ENCODE data around the gene PID1. TPM values are rescaled to one million over a fixed set of nuclear protein-coding genes. Genes with fewer than 3 reads are reported as not detected.

PID1 gene
- total RNA-seq, 8 experiments from 2014 or later = 0.28 to 26.2 (median 9.8) TPM

DNA sequence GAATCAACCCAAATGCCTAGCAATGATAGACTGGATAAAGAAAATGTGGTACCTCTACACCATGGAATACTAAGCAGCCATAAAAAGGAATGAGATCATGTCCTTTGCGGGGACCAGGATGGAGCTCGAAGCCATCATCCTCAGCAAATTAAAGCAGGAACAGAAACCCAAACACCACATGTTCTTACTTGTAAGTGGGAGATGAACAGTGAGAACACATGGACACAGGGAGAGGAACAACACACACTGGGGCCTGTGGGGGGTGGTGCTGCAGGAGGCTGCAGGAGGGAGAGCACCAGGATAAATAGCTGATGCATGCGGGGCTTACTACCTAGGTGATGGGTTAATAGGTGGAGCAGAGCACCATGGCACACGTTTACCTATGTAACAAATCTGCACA lies 8.4 kb upstream of the PID1 start:
- Histone ChIP-seq H3K27ac (no peak overlapping the region), H3K4me1 (replicated peaks in 1 of 2) (peaks cover 4 to 13% of the 10 kb centered on the region in 2 donors), H3K4me3 (no peak overlapping the region)
- 63 to 100% (median 84%) methylated on average over 1 to 4 of the region's 4 CpGs; no CpG with 5 or more reads in 4 of the 10 experiments for WGBS, 10 experiments
- in situ Hi-C loops (cut with MboI; ENCODE audit: low pct_unique_long_range_greater_than_20kb in 2 of 9, low sequenced_read_pairs in 9 of 9, unreplicated experiment in 9 of 9) = loop anchor here in 2 of 9 experiments (10.0 to 25.0 kb wide), 2 partner anchors 145 to 592 kb away; no protein-coding TSS in a partner anchor
- ATAC-seq (replicated peaks in 6 of 8) = no peak

GRCh38 chr2:229275506-229275905 lies 4.4 kb upstream of the PID1 start:
- Histone ChIP-seq H3K4me1 (replicated peaks in 1 of 2) (peaks cover 6 to 20% of the 10 kb centered on the region in 2 donors), H3K27ac (no peak overlapping the region), H3K4me3 (no peak overlapping the region)
- in situ Hi-C loops (cut with MboI; ENCODE audit: low pct_unique_long_range_greater_than_20kb in 2 of 9, low sequenced_read_pairs in 9 of 9, unreplicated experiment in 9 of 9) = loop anchor here in 2 of 9 experiments (10.0 to 25.0 kb wide), 2 partner anchors 141 to 588 kb away; no protein-coding TSS in a partner anchor
- ATAC-seq (replicated peaks in 6 of 8) = no peak

GRCh38 chr2:229273723-229274338 lies 2.7 kb upstream of the PID1 start:
- ATAC-seq (replicated peaks in 6 of 8) = peak; percentile 77 to 90 (median 81)
- in situ Hi-C loops (cut with MboI; ENCODE audit: low pct_unique_long_range_greater_than_20kb in 2 of 9, low sequenced_read_pairs in 9 of 9, unreplicated experiment in 9 of 9) = loop anchor here in 2 of 9 experiments (10.0 to 25.0 kb wide), 3 partner anchors 139 to 1237 kb away; no protein-coding TSS in a partner anchor

GRCh38 chr2:229273006-229273722 lies 2.1 kb upstream of the PID1 start:
- Histone ChIP-seq H3K4me1 (replicated peaks in 1 of 2) (peaks cover 3 to 20% of the 10 kb centered on the region in 2 donors), H3K27ac (no peak overlapping the region), H3K4me3 (peak overlapping the region in 3 of 5 donors; percentile 11 to 19 (median 19))
- in situ Hi-C loops (cut with MboI; ENCODE audit: low pct_unique_long_range_greater_than_20kb in 2 of 9, low sequenced_read_pairs in 9 of 9, unreplicated experiment in 9 of 9) = loop anchor here in 2 of 9 experiments (10.0 to 25.0 kb wide), 3 partner anchors 138 to 1236 kb away; no protein-coding TSS in a partner anchor
- ATAC-seq (replicated peaks in 6 of 8) = peak in 7 of 8 experiments; percentile 4 to 34 (median 11)
- 0 to 60% (median 36%) methylated on average over 3 to 9 of the region's 9 CpGs; no CpG with 5 or more reads in 2 of the 10 experiments for WGBS, 10 experiments

More at GRCh38 chr2:229273723-229274338, 2.7 kb upstream of the PID1 start:
- Histone ChIP-seq H3K4me1 (replicated peaks in 1 of 2) (peaks cover 3 to 16% of the 10 kb centered on the region in 2 donors), H3K27ac (no peak overlapping the region), H3K4me3 (peak overlapping the region in 3 of 5 donors; percentile 11 to 19 (median 19))
- WGBS, 10 experiments = 0 to 67% (median 48%) methylated on average over 1 to 4 of the region's 4 CpGs

DNA sequence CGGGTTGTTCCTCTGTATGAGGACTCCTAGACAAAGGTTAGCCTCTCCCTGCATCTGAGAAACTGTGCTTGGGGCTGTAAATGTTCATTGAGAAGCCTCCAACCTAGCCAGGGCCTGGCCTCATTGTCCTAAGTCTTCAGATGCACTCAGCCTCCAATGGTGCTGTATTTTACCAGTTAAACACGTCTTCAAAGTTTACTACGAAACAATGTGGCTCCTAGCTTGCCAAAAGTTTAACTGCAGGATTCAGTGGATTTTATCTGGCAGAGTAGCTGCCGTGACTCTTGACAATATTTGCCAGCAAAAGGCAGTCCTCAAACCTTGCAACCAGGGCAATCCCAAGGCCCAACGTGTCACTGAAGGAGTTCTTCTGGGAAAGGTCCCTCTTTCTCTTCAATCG lies 1.1 kb downstream of the PID1 start:
- no peak for ATAC-seq (replicated peaks in 6 of 8)
- in situ Hi-C loops (cut with MboI; ENCODE audit: low pct_unique_long_range_greater_than_20kb in 2 of 9, low sequenced_read_pairs in 9 of 9, unreplicated experiment in 9 of 9) = loop anchor here in 2 of 9 experiments (10.0 to 25.0 kb wide), 3 partner anchors 135 to 1233 kb away; no protein-coding TSS in a partner anchor
- 11 to 88% (median 64%) methylated on average over 1 to 5 of the region's 6 CpGs; no CpG with 5 or more reads in 3 of the 10 experiments for WGBS, 10 experiments
- Histone ChIP-seq H3K4me1 (replicated peaks in 1 of 2) (peaks cover 3 to 22% of the 10 kb centered on the region in 2 donors), H3K27ac (no peak overlapping the region), H3K4me3 (peak overlapping the region; percentile 49 to 93 (median 71))

DNA sequence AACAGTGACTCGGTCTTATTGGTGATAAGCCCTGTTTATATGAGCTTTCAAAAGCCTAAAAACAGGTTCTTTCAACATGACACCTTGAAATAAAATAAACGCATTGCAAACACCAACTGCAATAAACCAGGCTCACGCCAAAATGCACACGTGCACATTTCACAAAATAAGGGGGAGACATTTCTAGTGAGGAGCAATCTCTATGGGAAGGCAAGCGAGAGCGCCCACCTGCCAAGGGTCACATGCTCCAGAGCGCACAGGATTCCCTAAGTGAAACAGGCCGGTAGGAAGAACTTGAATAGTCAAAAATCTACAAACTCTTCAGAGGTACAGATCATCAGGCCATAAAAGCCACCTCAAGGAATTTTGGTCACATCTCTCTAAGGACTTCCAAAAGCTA lies 1.9 kb downstream of the PID1 start:
- peaks cover 3 to 22% of the 10 kb centered on the region in 2 donors for H3K4me1 ChIP-seq (replicated peaks in 1 of 2)
- in situ Hi-C loops (cut with MboI; ENCODE audit: low pct_unique_long_range_greater_than_20kb in 2 of 9, low sequenced_read_pairs in 9 of 9, unreplicated experiment in 9 of 9) = loop anchor here in 2 of 9 experiments (25.0 kb wide), 2 partner anchors 582 to 1232 kb away; no protein-coding TSS in a partner anchor
- peak overlapping the region in 3 of 5 donors; percentile 66 to 93 (median 73) for H3K4me3 ChIP-seq

GRCh38 chr2:229268626-229269025 lies 2.5 kb downstream of the PID1 start:
- in situ Hi-C loops (cut with MboI; ENCODE audit: low pct_unique_long_range_greater_than_20kb in 2 of 9, low sequenced_read_pairs in 9 of 9, unreplicated experiment in 9 of 9) = loop anchor here in 2 of 9 experiments (25.0 kb wide), 2 partner anchors 581 to 1231 kb away; no protein-coding TSS in a partner anchor
- WGBS, 10 experiments = 0 to 90% (median 60%) methylated on average over 1 to 4 of the region's 4 CpGs
- Histone ChIP-seq H3K27ac (no peak overlapping the region), H3K4me1 (replicated peaks in 1 of 2) (peaks cover 0 to 18% of the 10 kb centered on the region in 2 donors), H3K4me3 (peak overlapping the region in 2 of 5 donors; percentile 66 to 93)
- no peak for ATAC-seq (replicated peaks in 6 of 8)

More for the DNA sequence above, 1.9 kb downstream of the PID1 start:
- 6 to 100% (median 80%) methylated on average over 1 to 7 of the region's 8 CpGs; no CpG with 5 or more reads in 1 of the 10 experiments for WGBS, 10 experiments
- no peak overlapping the region for H3K27ac ChIP-seq
- no peak for ATAC-seq (replicated peaks in 6 of 8)

GRCh38 chr2:229267080-229267479 lies 4.0 kb downstream of the PID1 start:
- no peak for ATAC-seq (replicated peaks in 6 of 8)
- Histone ChIP-seq H3K27ac (no peak overlapping the region), H3K4me1 (replicated peaks in 1 of 2) (peaks cover 0 to 11% of the 10 kb centered on the region in 2 donors), H3K4me3 (no peak overlapping the region)
- in situ Hi-C loops (cut with MboI; ENCODE audit: low pct_unique_long_range_greater_than_20kb in 2 of 9, low sequenced_read_pairs in 9 of 9, unreplicated experiment in 9 of 9) = loop anchor here in 2 of 9 experiments (25.0 kb wide), 2 partner anchors 580 to 1230 kb away; no protein-coding TSS in a partner anchor
- WGBS, 10 experiments = 10 to 83% (median 40%) methylated on average over 1 of the region's 1 CpG; no CpG with 5 or more reads in 4 of the 10 experiments

- no peak for ATAC-seq (replicated peaks in 6 of 8)
- Histone ChIP-seq H3K4me1 (replicated peaks in 1 of 2) (peaks cover 0 to 11% of the 10 kb centered on the region in 2 donors), H3K4me3 (no peak overlapping the region), H3K27ac (no peak overlapping the region)
- in situ Hi-C loops (cut with MboI; ENCODE audit: low pct_unique_long_range_greater_than_20kb in 2 of 9, low sequenced_read_pairs in 9 of 9, unreplicated experiment in 9 of 9) = loop anchor here in 2 of 9 experiments (25.0 kb wide), 2 partner anchors 578 to 1228 kb away; no protein-coding TSS in a partner anchor
- 28 to 100% (median 78%) methylated on average over 1 to 4 of the region's 4 CpGs for WGBS, 10 experiments
Observed at GRCh38 chr2:229265727-229266126, 5.4 kb downstream of the PID1 start.

- no peak for ATAC-seq (replicated peaks in 6 of 8)
- in situ Hi-C loops (cut with MboI; ENCODE audit: low pct_unique_long_range_greater_than_20kb in 2 of 9, low sequenced_read_pairs in 9 of 9, unreplicated experiment in 9 of 9) = loop anchor here in 2 of 9 experiments (25.0 kb wide), 2 partner anchors 574 to 1224 kb away; no protein-coding TSS in a partner anchor
- no peak overlapping the region for H3K27ac ChIP-seq
- no peak overlapping the region for H3K4me3 ChIP-seq
- H3K4me1 ChIP-seq (replicated peaks in 1 of 2) = no peaks in the 10 kb centered on the region
- 0 to 80% (median 50%) methylated on average over 1 of the region's 1 CpG; no CpG with 5 or more reads in 3 of the 10 experiments for WGBS, 10 experiments
Observed at GRCh38 chr2:229261599-229261998, 9.5 kb downstream of the PID1 start.

GRCh38 chr2:229261076-229261475 lies 10.0 kb downstream of the PID1 start:
- ATAC-seq (replicated peaks in 6 of 8) = no peak
- Histone ChIP-seq H3K4me1 (replicated peaks in 1 of 2) (no peaks in the 10 kb centered on the region), H3K4me3 (no peak overlapping the region), H3K27ac (no peak overlapping the region)
- WGBS, 10 experiments = 34 to 95% (median 69%) methylated on average over 1 to 3 of the region's 3 CpGs; no CpG with 5 or more reads in 3 of the 10 experiments
- in situ Hi-C loops (cut with MboI; ENCODE audit: low pct_unique_long_range_greater_than_20kb in 2 of 9, low sequenced_read_pairs in 9 of 9, unreplicated experiment in 9 of 9) = loop anchor here in 2 of 9 experiments (25.0 kb wide), 2 partner anchors 574 to 1224 kb away; no protein-coding TSS in a partner anchor

GRCh38 chr2:229257985-229258384 lies 13.1 kb downstream of the PID1 start:
- in situ Hi-C loops (cut with MboI; ENCODE audit: low pct_unique_long_range_greater_than_20kb in 2 of 9, low sequenced_read_pairs in 9 of 9, unreplicated experiment in 9 of 9) = loop anchor here in 2 of 9 experiments (25.0 kb wide), 2 partner anchors 571 to 1221 kb away; no protein-coding TSS in a partner anchor
- 0 to 93% (median 69%) methylated on average over 1 to 2 of the region's 2 CpGs; no CpG with 5 or more reads in 2 of the 10 experiments for WGBS, 10 experiments
- H3K4me3 ChIP-seq = no peak overlapping the region
- no peaks in the 10 kb centered on the region for H3K4me1 ChIP-seq (replicated peaks in 1 of 2)
- no peak for ATAC-seq (replicated peaks in 6 of 8)
- no peak overlapping the region for H3K27ac ChIP-seq

Measured in motor neuron (in vitro differentiated cells).